HTERT RPE-1 (cell line): ENCODE measurements around the gene AVPI1.
"Not testable (repeated sequence)": the region's sequence is repeated elsewhere in the genome, so short reads cannot be mapped to it uniquely, and the experiment has no call there.

Experiments used
- in situ Hi-C: fragments of 300-500 bp; cut with MboI; formaldehyde crosslinking; loops from 4 replicates; pipeline ENCODE4 v1.14.3; 2020; ENCODE audit warnings: low sequenced_read_pairs

The AVPI1 gene

GRCh38 chr10:97713339-97713825, 26.3 kb upstream of the AVPI1 start, which contains the start of gene MARVELD1:
Gene MARVELD1 (plus strand): TSS chr10:97713730. CDS start chr10:97713877, 147 bp downstream.
- in situ Hi-C loops, result no loop called here

GRCh38 chr10:97711640-97712572, 24.9 kb upstream of the AVPI1 start:
- in situ Hi-C loops, result no loop called here

GRCh38 chr10:97708976-97709946, 22.2 kb upstream of the AVPI1 start:
- in situ Hi-C loops, result no loop called here

- in situ Hi-C loops, result no loop called here
Measured at GRCh38 chr10:97708167-97708566, 21.1 kb upstream of the AVPI1 start.

- in situ Hi-C loops, result no loop called here
Measured at GRCh38 chr10:97707134-97707861, 20.3 kb upstream of the AVPI1 start.

GRCh38 chr10:97705006-97705670, 18.1 kb upstream of the AVPI1 start:
- in situ Hi-C loops, result no loop called here

- in situ Hi-C loops, result no loop called here
Measured at GRCh38 chr10:97704341-97704740, 17.3 kb upstream of the AVPI1 start.

- in situ Hi-C loops, result no loop called here
Measured at GRCh38 chr10:97703398-97704067, 16.5 kb upstream of the AVPI1 start.

- in situ Hi-C loops, result no loop called here
Measured at GRCh38 chr10:97701438-97702069, 14.5 kb upstream of the AVPI1 start.

- in situ Hi-C loops, result not testable (repeated sequence)
Measured at GRCh38 chr10:97698072-97698655, 11.1 kb upstream of the AVPI1 start.

- in situ Hi-C loops, result no loop called here
Measured at GRCh38 chr10:97690133-97690532, 3.1 kb upstream of the AVPI1 start.

- in situ Hi-C loops, result no loop called here
Measured at GRCh38 chr10:97689559-97690020, 2.5 kb upstream of the AVPI1 start.

GRCh38 chr10:97687785-97688781, 1.0 kb upstream of the AVPI1 start:
- in situ Hi-C loops, result no loop called here

GRCh38 chr10:97686301-97686961, 610 bp downstream of the AVPI1 start:
- in situ Hi-C loops, result no loop called here

- in situ Hi-C loops, result no loop called here
Measured at GRCh38 chr10:97685395-97685958, 1.6 kb downstream of the AVPI1 start.

- in situ Hi-C loops, result no loop called here
Measured at GRCh38 chr10:97684866-97685394, 2.1 kb downstream of the AVPI1 start.
